HEK293T (cell line): ENCODE results near the gene EYS.

Experiments used
- BHLHE40 ChIP-seq: fragments of 450-650 bp; IDR thresholded peaks from 2 replicates; pipeline ENCODE4 v1.6.1; 2016; ENCODE audit warnings: mild to moderate bottlenecking, moderate library complexity, borderline replicate concordance
- CTBP1 ChIP-seq: fragments of 450-650 bp; IDR thresholded peaks from 2 replicates; pipeline ENCODE4 v1.6.1; 2016; ENCODE audit warnings: borderline replicate concordance
- NFRKB ChIP-seq: fragments of 450-650 bp; IDR thresholded peaks from 2 replicates; pipeline ENCODE4 v1.6.1; 2016; ENCODE audit warnings: mild to moderate bottlenecking, moderate library complexity
- SP1 ChIP-seq: fragments of 450-650 bp; IDR thresholded peaks from 2 replicates; pipeline ENCODE4 v1.6.1; 2017
- SUZ12 ChIP-seq: fragments of 450-650 bp; IDR thresholded peaks from 2 replicates; pipeline ENCODE4 v1.6.1; 2016; ENCODE audit warnings: mild to moderate bottlenecking
- TARDBP ChIP-seq: fragments of 450-650 bp; IDR thresholded peaks from 2 replicates; pipeline ENCODE4 v1.6.1; 2016
- ZNF384 ChIP-seq: fragments of 450-650 bp; IDR thresholded peaks from 2 replicates; pipeline ENCODE4 v1.6.1; 2016

DNA sequence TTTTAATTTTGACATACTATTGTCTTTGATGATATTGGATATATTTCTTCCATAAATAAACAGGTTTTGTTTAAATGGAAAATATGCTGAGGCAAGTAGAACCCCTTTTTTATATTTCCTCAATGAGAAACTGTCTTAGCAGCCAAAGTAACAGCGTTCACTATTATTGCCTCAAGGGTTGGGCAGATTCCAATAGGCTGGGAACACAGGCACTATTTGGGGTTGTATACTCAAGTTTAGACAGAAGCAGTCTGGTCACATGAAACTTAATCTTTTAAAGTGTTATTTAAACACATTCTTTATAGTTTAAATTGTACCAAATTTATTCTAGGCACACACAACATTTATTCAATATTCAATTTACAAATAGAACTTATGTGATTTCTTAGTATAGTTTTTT is 520.2 kb downstream of the EYS start:
- TF ChIP-seq TARDBP = no peak
- TF ChIP-seq CTBP1 = no peak
- no peak for TF ChIP-seq ZNF384
- TF ChIP-seq BHLHE40 = no peak
- TF ChIP-seq NFRKB = no peak
- no peak for TF ChIP-seq SUZ12
- no peak for TF ChIP-seq SP1
